GM19455 (cell line): Measurements from ENCODE around the gene POPDC3.
"Not testable (repeated sequence)": the region's sequence is repeated elsewhere in the genome, so short reads cannot be mapped to it uniquely, and the experiment has no call there.

Source experiments
- ATAC-seq: cut with Tn5 transposase; IDR thresholded peaks from one replicate; pipeline ENCODE4 v1.9.1; 2021; ENCODE audit not compliant: unreplicated experiment

Gene POPDC3, protein sequence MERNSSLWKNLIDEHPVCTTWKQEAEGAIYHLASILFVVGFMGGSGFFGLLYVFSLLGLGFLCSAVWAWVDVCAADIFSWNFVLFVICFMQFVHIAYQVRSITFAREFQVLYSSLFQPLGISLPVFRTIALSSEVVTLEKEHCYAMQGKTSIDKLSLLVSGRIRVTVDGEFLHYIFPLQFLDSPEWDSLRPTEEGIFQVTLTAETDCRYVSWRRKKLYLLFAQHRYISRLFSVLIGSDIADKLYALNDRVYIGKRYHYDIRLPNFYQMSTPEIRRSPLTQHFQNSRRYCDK

GRCh38 chr6:105179244-105180065 lies at the start of gene POPDC3:
TSS of gene POPDC3 (minus strand) at chr6:105180014. CDS start at chr6:105161909, 18,105 bp downstream.
- no peak for ATAC-seq

DNA sequence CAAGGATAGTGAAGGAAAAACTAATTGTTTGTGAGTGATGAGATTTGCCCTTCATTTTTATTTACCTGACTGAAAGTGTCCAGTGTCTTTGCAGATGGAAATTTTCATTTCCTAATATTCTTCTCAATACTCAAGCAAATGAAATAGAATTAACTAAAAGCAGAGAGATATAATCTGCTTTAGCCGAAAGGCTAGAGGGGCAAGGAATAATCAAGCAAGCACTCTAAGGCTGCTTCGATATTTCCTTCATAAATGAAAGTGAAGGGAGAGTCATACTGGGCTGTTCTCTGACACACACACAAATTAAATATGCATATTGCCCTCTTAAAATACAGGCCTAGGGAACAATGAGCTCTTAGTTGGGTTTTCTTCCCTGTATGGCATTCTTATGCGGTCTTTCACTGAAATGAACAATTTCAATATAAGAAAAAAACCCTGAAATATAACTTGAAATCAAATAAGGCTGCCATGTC lies 47.5 kb upstream of the POPDC3 start:
- ATAC-seq = no peak

GRCh38 chr6:105226598-105227294 lies 46.9 kb upstream of the POPDC3 start:
- no peak for ATAC-seq

- ATAC-seq = no peak
Observed at GRCh38 chr6:105223242-105223641, 43.4 kb upstream of the POPDC3 start.

GRCh38 chr6:105221219-105221618 lies 41.4 kb upstream of the POPDC3 start:
- ATAC-seq = not testable (repeated sequence)

DNA sequence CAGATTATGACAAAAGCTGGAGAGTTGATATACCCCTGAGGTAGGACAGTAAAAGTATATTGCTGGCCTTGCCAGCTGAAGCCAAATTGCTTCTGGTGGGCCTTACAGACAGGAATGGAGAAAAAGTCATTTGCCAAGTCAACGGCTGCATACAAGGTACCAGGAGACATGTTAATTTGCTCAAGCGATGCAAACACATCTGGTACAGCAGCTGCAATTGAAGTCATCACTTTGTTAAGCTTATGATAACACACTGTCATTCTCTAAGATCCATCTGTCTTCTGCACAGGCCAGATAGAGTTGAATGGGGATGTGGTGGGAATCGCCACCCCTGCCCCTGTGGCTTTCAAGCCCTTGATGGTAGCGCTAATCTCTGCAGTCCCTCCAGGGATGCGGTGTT lies 40.4 kb upstream of the POPDC3 start:
- no peak for ATAC-seq

DNA sequence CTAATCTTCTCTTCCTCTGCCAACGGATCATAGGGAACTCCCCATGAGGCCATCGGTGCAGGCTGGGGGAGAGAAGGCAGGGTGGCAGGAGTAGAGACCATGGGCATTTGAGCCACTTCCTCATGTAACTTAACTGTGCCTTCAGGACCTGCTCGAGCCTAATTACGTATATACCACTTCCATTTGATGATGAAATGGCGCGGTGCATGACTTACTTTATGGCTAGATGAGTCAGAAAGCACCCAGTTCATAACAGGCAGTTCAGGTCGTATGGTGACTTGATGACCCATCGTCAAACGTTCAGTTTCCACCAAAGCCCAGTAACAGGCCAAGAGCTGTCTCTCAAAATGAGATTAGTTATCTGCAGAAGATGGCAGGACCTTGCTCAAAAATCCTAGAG lies 39.4 kb upstream of the POPDC3 start:
- ATAC-seq = not testable (repeated sequence)

DNA sequence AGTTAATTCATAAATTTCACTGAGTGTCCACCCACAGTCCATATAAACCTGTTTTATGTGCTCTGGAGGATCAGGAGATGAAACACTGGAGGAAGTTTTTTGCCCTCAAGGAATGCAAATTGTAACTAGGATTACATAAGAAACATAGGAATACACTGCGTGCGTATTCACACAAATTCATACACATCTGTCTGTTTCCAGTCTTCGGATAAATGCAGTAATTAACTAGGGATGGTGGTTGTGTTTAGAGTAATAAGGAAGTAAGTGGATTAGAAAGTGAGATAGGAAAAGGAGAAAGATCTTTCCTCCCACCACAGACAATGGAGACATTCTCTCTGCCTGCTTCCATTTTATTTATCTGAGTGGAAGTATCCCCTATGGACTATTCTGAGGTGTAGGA lies 35.7 kb upstream of the POPDC3 start:
- ATAC-seq = no peak

- no peak for ATAC-seq
Observed at GRCh38 chr6:105214668-105215067, 34.9 kb upstream of the POPDC3 start.

GRCh38 chr6:105213272-105213671 lies 33.5 kb upstream of the POPDC3 start:
- no peak for ATAC-seq

DNA sequence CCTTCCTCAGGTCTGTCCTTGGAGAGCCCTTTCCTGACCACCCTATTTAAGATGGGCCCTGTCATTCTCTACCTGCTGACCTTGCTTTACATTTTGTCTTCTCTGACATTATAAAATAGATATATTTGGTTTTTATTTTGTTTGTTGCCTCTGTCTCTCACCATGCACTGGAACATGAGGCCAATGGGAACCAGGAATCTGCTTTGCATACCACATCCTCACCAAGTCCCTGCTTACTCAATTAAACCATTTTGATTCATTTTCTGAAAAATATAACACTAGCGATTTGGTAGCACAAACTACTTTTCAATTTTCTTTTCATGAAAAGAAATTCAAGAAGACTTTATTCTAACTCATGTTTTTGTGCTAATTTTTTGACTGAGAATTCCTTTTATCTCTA lies 32.8 kb upstream of the POPDC3 start:
- ATAC-seq = no peak

DNA sequence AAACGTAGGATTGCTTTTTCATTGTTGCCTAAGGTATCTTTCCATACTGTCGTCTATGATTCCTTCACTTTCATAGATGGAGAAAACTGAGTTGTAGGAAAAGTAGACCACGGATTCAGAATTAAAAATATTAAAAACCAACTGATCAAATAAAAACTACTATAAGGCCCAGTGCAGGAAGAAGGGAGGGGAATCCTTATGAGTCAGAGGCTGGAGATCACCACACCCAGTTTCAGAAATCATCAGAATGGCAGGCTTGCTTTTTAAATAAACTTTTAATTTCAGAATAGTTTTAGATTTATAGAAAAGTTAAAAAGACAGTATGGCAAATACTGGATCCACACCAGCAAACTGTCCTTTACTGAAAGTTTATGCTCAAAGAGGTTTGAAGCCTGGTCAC lies 32.0 kb upstream of the POPDC3 start:
- ATAC-seq = no peak

DNA sequence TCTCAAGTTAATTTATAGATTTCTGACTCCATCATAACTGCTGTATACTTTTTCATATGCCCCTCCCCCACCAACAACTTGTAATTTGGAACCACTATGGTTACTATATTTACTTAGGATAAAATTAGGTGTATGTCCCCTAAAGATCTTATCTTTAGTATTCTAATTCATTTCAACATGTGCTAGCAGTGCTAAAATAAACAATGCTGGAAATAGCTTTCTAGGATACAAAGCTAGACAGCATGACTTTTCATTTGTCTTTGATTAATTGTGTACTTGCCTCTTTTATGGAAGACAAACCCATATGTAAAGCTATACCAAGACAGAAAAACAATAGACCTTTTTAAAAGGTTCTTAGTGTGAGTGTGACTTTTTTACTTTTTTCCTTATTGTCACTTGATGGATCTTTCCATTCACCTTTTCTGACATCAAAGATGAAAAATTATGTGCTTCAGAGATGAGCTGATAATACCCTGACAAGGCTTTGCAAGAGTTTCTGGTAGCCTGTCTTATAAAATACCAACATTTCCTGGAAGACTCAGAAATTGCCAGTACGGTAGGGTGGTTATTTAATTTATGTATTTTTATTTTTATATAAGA lies 31.2 kb upstream of the POPDC3 start:
- no peak for ATAC-seq

GRCh38 chr6:105209950-105210706 lies 30.3 kb upstream of the POPDC3 start:
- no peak for ATAC-seq

- ATAC-seq = no peak
Observed at GRCh38 chr6:105207524-105208269, 27.9 kb upstream of the POPDC3 start.

DNA sequence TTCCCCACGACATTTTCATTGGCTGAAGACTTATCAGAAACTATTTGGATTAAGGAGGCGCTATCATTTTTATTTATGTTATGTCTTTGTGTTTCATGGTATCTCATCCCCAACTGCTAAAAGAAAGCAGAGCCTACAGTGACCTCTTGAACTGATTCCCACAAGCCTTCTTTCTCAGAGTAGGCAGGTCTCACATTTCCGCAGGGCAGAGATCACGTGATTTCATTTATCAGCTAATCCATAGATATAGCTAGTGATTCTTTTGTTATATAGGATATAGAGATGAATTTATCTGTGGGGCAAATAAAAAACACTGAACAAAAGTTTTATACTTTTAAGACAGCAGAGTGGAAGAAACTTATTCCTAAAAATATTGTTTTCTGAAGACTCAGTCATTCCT lies 25.0 kb upstream of the POPDC3 start:
- ATAC-seq = no peak

- no peak for ATAC-seq
Observed at GRCh38 chr6:105204331-105204730, 24.5 kb upstream of the POPDC3 start.

DNA sequence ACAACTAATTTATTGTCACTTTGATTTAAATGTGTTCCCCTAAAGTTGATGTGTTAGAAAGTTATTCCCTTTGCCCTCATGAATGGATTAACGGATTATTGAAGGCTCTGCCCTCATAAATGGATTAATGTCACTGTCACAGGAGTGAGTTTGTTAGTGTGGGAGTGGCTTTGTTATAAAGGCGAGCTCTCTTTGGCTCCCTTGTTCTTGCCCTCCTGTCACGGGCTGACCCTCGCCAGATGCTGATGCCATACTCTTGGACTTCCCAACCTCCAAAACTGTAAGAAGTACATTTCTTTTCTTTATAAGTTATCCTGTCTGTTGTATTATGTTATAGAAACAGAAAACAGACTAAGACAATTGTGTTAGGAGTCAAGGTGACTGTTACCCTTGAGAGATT lies 22.7 kb upstream of the POPDC3 start:
- no peak for ATAC-seq

GRCh38 chr6:105200133-105200730 lies 20.4 kb upstream of the POPDC3 start:
- ATAC-seq = no peak
